HEK293 (cell line): ENCODE data around the gene ZDHHC13.

ENCODE experiments used
- CTCF ChIA-PET: fragments of 350-600 bp; formaldehyde crosslinking; extraction: SDS; loops from one replicate; lab custom pipeline; 2021; ENCODE audit warnings: antibody characterized with exemption; lab: Yijun Ruan, JAX
- POLR2A ChIA-PET: fragments of 300-600 bp; formaldehyde crosslinking; extraction: SDS; loops from one replicate; lab custom pipeline; 2020; ENCODE audit warnings: antibody characterized with exemption, inconsistent platforms; lab: Yijun Ruan, JAX
- H3K27ac ChIP-seq: fragments of 200-500 bp; sonication (Bioruptor generic); 2 replicates; pipeline ENCODE4 v1.5.1; 2014; ENCODE audit warnings: low read depth, low read length, control low read depth, inconsistent platforms; ENCODE audit errors: extremely low read depth
- H3K36me3 ChIP-seq, 2 experiments: fragments of 200-500 bp in 1 of 2; sonication (Bioruptor generic) in 1 of 2; 1 replicate in 1 of 2; 2 replicates in 1 of 2; pipeline ENCODE4 v1.5.1; 2014 to 2017; ENCODE audit warnings: inconsistent platforms in 2 of 2, low read length in 2 of 2; ENCODE audit not compliant: control insufficient read depth in 2 of 2, insufficient read depth in 1 of 2
- H3K4me1 ChIP-seq: fragments of 200-500 bp; sonication (Bioruptor generic); 2 replicates; pipeline ENCODE4 v1.5.1; 2014; ENCODE audit warnings: mild to moderate bottlenecking, low read length, inconsistent platforms; ENCODE audit not compliant: control insufficient read depth, insufficient read depth
- H3K4me3 ChIP-seq: 2 replicates; pipeline ENCODE4 v1.5.1; 2011; ENCODE audit warnings: low read depth, mild to moderate bottlenecking, control low read depth, low read length, moderate library complexity
- H3K9me3 ChIP-seq: fragments of 200-500 bp; sonication (Bioruptor generic); 2 replicates; pipeline ENCODE4 v1.5.1; 2014; ENCODE audit warnings: low read depth, low read length, inconsistent platforms; ENCODE audit not compliant: control insufficient read depth, insufficient read depth
- BCL11A ChIP-seq: fragments of 450-650 bp; formaldehyde crosslinking; IDR thresholded peaks from 2 replicates; pipeline ENCODE4 v1.5.1; 2016; ENCODE audit warnings: low read depth, missing biosample characterization, missing genetic modification characterization
- FEZF1 ChIP-seq: fragments of 450-650 bp; formaldehyde crosslinking; IDR thresholded peaks from 2 replicates; pipeline ENCODE4 v1.5.1; 2016; ENCODE audit warnings: missing biosample characterization, missing genetic modification characterization
- HOXA7 ChIP-seq: sonication (generic); formaldehyde crosslinking; IDR thresholded peaks from 2 replicates; pipeline ENCODE4 v1.8.1; 2022; ENCODE audit warnings: missing genetic modification reagents, borderline replicate concordance
- KLF16 ChIP-seq: fragments of 450-650 bp; formaldehyde crosslinking; IDR thresholded peaks from 2 replicates; pipeline ENCODE4 v1.5.1; 2017; ENCODE audit warnings: missing biosample characterization, missing genetic modification characterization
- KLF17 ChIP-seq: fragments of 450-650 bp; formaldehyde crosslinking; IDR thresholded peaks from 2 replicates; pipeline ENCODE4 v1.5.1; 2016; ENCODE audit warnings: missing biosample characterization, missing genetic modification characterization
- PRDM6 ChIP-seq: fragments of 450-650 bp; formaldehyde crosslinking; IDR thresholded peaks from 2 replicates; pipeline ENCODE4 v1.5.1; 2017; ENCODE audit warnings: missing biosample characterization, missing genetic modification characterization
- SETDB1 ChIP-seq: IDR thresholded peaks from one replicate; pipeline ENCODE4 v1.6.1; 2017; ENCODE audit warnings: mild to moderate bottlenecking, low read length, moderate library complexity, mixed read lengths; ENCODE audit not compliant: insufficient read length
- ZBTB21 ChIP-seq: fragments of 450-650 bp; formaldehyde crosslinking; IDR thresholded peaks from 2 replicates; pipeline ENCODE4 v1.5.1; 2017; ENCODE audit warnings: missing biosample characterization, missing genetic modification characterization
- ZNF146 ChIP-seq: fragments of 450-650 bp; formaldehyde crosslinking; IDR thresholded peaks from 2 replicates; pipeline ENCODE4 v1.5.1; 2016; ENCODE audit warnings: missing biosample characterization, missing genetic modification characterization
- ZNF16 ChIP-seq: fragments of 450-650 bp; formaldehyde crosslinking; IDR thresholded peaks from 2 replicates; pipeline ENCODE4 v1.5.1; 2016; ENCODE audit warnings: low read depth, missing biosample characterization, missing genetic modification characterization
- ZNF214 ChIP-seq: fragments of 450-650 bp; formaldehyde crosslinking; IDR thresholded peaks from 2 replicates; pipeline ENCODE4 v1.5.1; 2017; ENCODE audit warnings: missing biosample characterization, mild to moderate bottlenecking, missing genetic modification characterization, borderline replicate concordance
- ZNF292 ChIP-seq: fragments of 450-650 bp; formaldehyde crosslinking; IDR thresholded peaks from 2 replicates; pipeline ENCODE4 v1.5.1; 2016; ENCODE audit warnings: low read depth, missing biosample characterization, missing genetic modification characterization, borderline replicate concordance
- ZNF529 ChIP-seq: fragments of 450-650 bp; formaldehyde crosslinking; IDR thresholded peaks from 2 replicates; pipeline ENCODE4 v1.5.1; 2017; ENCODE audit warnings: missing genetic modification characterization, missing biosample characterization; ENCODE audit not compliant: insufficient replicate concordance
- ZNF561 ChIP-seq: fragments of 450-650 bp; IDR thresholded peaks from 2 replicates; pipeline ENCODE4 v1.5.1; 2018; ENCODE audit warnings: missing biosample characterization, missing genetic modification characterization, borderline replicate concordance
- ZNF600 ChIP-seq: fragments of 450-650 bp; formaldehyde crosslinking; IDR thresholded peaks from 2 replicates; pipeline ENCODE4 v1.5.1; 2016; ENCODE audit warnings: missing biosample characterization, missing genetic modification characterization
- ZNF629 ChIP-seq: fragments of 450-650 bp; formaldehyde crosslinking; IDR thresholded peaks from 2 replicates; pipeline ENCODE4 v1.5.1; 2017; ENCODE audit warnings: missing biosample characterization, missing genetic modification characterization
- ZNF639 ChIP-seq: fragments of 450-650 bp; formaldehyde crosslinking; IDR thresholded peaks from 2 replicates; pipeline ENCODE4 v1.5.1; 2016; ENCODE audit warnings: missing biosample characterization, missing genetic modification characterization
- ZNF670 ChIP-seq: fragments of 450-650 bp; formaldehyde crosslinking; IDR thresholded peaks from 2 replicates; pipeline ENCODE4 v1.5.1; 2016; ENCODE audit warnings: missing biosample characterization, missing genetic modification characterization, low read depth
- ZNF701 ChIP-seq: fragments of 450-650 bp; formaldehyde crosslinking; IDR thresholded peaks from 2 replicates; pipeline ENCODE4 v1.5.1; 2016; ENCODE audit warnings: missing biosample characterization, missing genetic modification characterization
- ZNF704 ChIP-seq: fragments of 450-650 bp; formaldehyde crosslinking; IDR thresholded peaks from 2 replicates; pipeline ENCODE4 v1.5.1; 2016; ENCODE audit warnings: missing biosample characterization, missing genetic modification characterization
- ZNF768 ChIP-seq: fragments of 450-650 bp; formaldehyde crosslinking; IDR thresholded peaks from 2 replicates; pipeline ENCODE4 v1.5.1; 2018; ENCODE audit warnings: missing biosample characterization, mild to moderate bottlenecking, missing genetic modification characterization
- ZNF776 ChIP-seq: fragments of 450-650 bp; formaldehyde crosslinking; IDR thresholded peaks from 2 replicates; pipeline ENCODE4 v1.5.0; 2017; ENCODE audit warnings: missing biosample characterization, missing genetic modification characterization, borderline replicate concordance
- ZNF792 ChIP-seq: fragments of 450-650 bp; formaldehyde crosslinking; IDR thresholded peaks from 2 replicates; pipeline ENCODE4 v1.5.1; 2016; ENCODE audit warnings: missing biosample characterization, missing genetic modification characterization
- ZSCAN16 ChIP-seq: fragments of 450-650 bp; formaldehyde crosslinking; IDR thresholded peaks from 2 replicates; pipeline ENCODE4 v1.5.1; 2016; ENCODE audit warnings: missing biosample characterization, missing genetic modification characterization
- ZSCAN23 ChIP-seq: fragments of 450-650 bp; formaldehyde crosslinking; IDR thresholded peaks from 2 replicates; pipeline ENCODE4 v1.5.1; 2016; ENCODE audit warnings: missing biosample characterization, missing genetic modification characterization

The ZDHHC13 gene

GRCh38 chr11:19089421-19089820 is 27.5 kb upstream of the ZDHHC13 start:
- TF ChIP-seq ZNF639 (no peak), PRDM6 (tag by site-specific recombination) (no peak), BCL11A (no peak), ZBTB21 (no peak), FEZF1 (tag by site-specific recombination) (no peak), ZNF629 (no peak), ZNF561 (tag by site-specific recombination) (no peak), KLF17 (no peak), ZNF701 (tag by site-specific recombination) (no peak)
- H3K36me3 ChIP-seq = no peaks in the 10 kb centered on the region
- H3K27ac ChIP-seq = no peak overlapping the region
- ChIA-PET CTCF (interaction anchor here (0.6 to 1.5 kb wide), 3 partner anchors 12 to 33 kb away, joined by 3 to 8 read pairs (median 4); no protein-coding TSS in a partner anchor), POLR2A (no interaction called here)
- peaks cover 3% of the 10 kb centered on the region; the same call in 1 of the 2 replicates for H3K4me1 ChIP-seq
- H3K4me3 ChIP-seq = no peak overlapping the region
- no peaks in the 10 kb centered on the region for H3K9me3 ChIP-seq

- H3K4me3 ChIP-seq = no peak overlapping the region
- no peaks in the 10 kb centered on the region for H3K36me3 ChIP-seq
- peaks cover 3% of the 10 kb centered on the region; the same call in 1 of the 2 replicates for H3K4me1 ChIP-seq
- H3K27ac ChIP-seq = no peak overlapping the region
- TF ChIP-seq HOXA7 (no peak), ZNF529 (tag by site-specific recombination) (no peak), ZNF292 (tag by site-specific recombination) (no peak), ZNF670 (no peak), ZNF768 (tag by site-specific recombination) (no peak), ZSCAN23 (tag by site-specific recombination) (no peak), ZSCAN16 (tag by site-specific recombination) (no peak), ZNF776 (tag by site-specific recombination) (no peak), SETDB1 (no peak), KLF16 (tag by site-specific recombination) (no peak)
- H3K9me3 ChIP-seq = no peaks in the 10 kb centered on the region
- ChIA-PET POLR2A (no interaction called here), CTCF (no interaction called here)
Measured at GRCh38 chr11:19091366-19091765, 25.6 kb upstream of the ZDHHC13 start.

- Histone ChIP-seq H3K9me3 (no peaks in the 10 kb centered on the region), H3K4me1 (peaks cover 3% of the 10 kb centered on the region; the same call in 1 of the 2 replicates), H3K36me3 (no peaks in the 10 kb centered on the region), H3K4me3 (no peak overlapping the region), H3K27ac (no peak overlapping the region)
- POLR2A ChIA-PET = no interaction called here
- no peak for TF ChIP-seq ZNF16 (tag by site-specific recombination)
- no peak for TF ChIP-seq ZNF600 (tag by site-specific recombination)
- TF ChIP-seq ZNF214 (tag by site-specific recombination) = no peak
- no peak for TF ChIP-seq ZNF704 (tag by site-specific recombination)
- TF ChIP-seq HOXA7 = no peak
- no peak for TF ChIP-seq ZNF792
- TF ChIP-seq ZNF146 = no peak
- CTCF ChIA-PET = interaction anchor here (0.6 to 2.0 kb wide), 4 partner anchors 15 to 327 kb away, joined by 3 to 12 read pairs (median 4); no protein-coding TSS in a partner anchor
Measured at GRCh38 chr11:19092342-19092741, 24.6 kb upstream of the ZDHHC13 start.
